Thyroid gland (tissue), 4 donors: ENCODE data around the gene ZNF813. TPM values are rescaled to one million over a fixed set of nuclear protein-coding genes. Genes with fewer than 3 reads are reported as not detected.
A peak's percentile ranks its signal among the peaks of the same experiment; 100 is the strongest.

Experiments used
- DNase-seq, 2 donors: peaks; one replicate each; pipeline ENCODE4 v3.0.0-alpha.2; 2019
- H3K27ac ChIP-seq, 3 donors: fragments of 200-600 bp; sonication (generic); 1 replicate in 2 of 3; 2 replicates in 1 of 3; pipeline ENCODE4 v1.5.1; 2016 to 2019; ENCODE audit warnings: mild to moderate bottlenecking in 1 of 3, moderate library complexity in 1 of 3
- H3K27me3 ChIP-seq: fragments of 200-600 bp; sonication (generic); one replicate; pipeline ENCODE4 v1.5.1; 2019
- H3K36me3 ChIP-seq, 2 donors: fragments of 200-600 bp; sonication (generic); one replicate each; pipeline ENCODE4 v1.5.1; 2016 to 2019
- H3K4me1 ChIP-seq, 2 donors: fragments of 200-600 bp; sonication (generic); one replicate each; pipeline ENCODE4 v1.5.1; 2017 to 2019
- H3K4me3 ChIP-seq, 3 donors: fragments of 200-600 bp; sonication (generic); replicated peaks in 1 of 3; 1 replicate in 2 of 3; 2 replicates in 1 of 3; pipeline ENCODE4 v1.5.1; 2016; ENCODE audit warnings: mild to moderate bottlenecking in 1 of 3
- H3K9me3 ChIP-seq: fragments of 200-600 bp; sonication (generic); one replicate; pipeline ENCODE4 v1.5.1; 2017
- POLR2A ChIP-seq, 2 donors: fragments of 450-650 bp; IDR thresholded peaks; one replicate each; pipeline ENCODE4 v1.6.1; 2017; ENCODE audit warnings: antibody characterized with exemption in 2 of 2, mild to moderate bottlenecking in 2 of 2, moderate library complexity in 1 of 2
- WGBS, 2 donors: methylation state at CpG; one replicate each; pipeline ENCODE4 v1.1.5; 2017; 5-methylcytosine and 5-hydroxymethylcytosine counted together
- intact Hi-C: fragments of 100-400 bp; cut with DNase I; formaldehyde crosslinking; loops from one replicate; pipeline ENCODE4 v1.15.1; 2023
- total RNA-seq, 4 donors: library from RNA; depleted of rRNA; stranded (reverse); fragments of >200 nt; gene quantifications; one replicate each; pipeline ENCODE4 v1.2.3, GENCODE V29; 2016
- TF ChIP-seq, protein P1 (sequence below), 6 experiments: fragments of 200-600 bp in 3 of 6; fragments of 450-650 bp in 3 of 6; sonication (generic) in 3 of 6; IDR thresholded peaks; one replicate each; pipeline ENCODE4 v1.5.1; 2016 to 2019; ENCODE audit warnings: antibody characterized with exemption in 6 of 6, mild to moderate bottlenecking in 2 of 6, inconsistent platforms in 1 of 6, moderate library complexity in 1 of 6

The ZNF813 gene
- total RNA-seq, 4 donors from 2014 or later, result 4.3 to 7.5 (median 5.4) TPM

- no peak overlapping the region for H3K4me3 ChIP-seq
- no peaks in the 10 kb centered on the region for H3K36me3 ChIP-seq
- no peak for DNase-seq
- H3K9me3 ChIP-seq, result no peaks in the 10 kb centered on the region
- TF ChIP-seq, protein P1, sequence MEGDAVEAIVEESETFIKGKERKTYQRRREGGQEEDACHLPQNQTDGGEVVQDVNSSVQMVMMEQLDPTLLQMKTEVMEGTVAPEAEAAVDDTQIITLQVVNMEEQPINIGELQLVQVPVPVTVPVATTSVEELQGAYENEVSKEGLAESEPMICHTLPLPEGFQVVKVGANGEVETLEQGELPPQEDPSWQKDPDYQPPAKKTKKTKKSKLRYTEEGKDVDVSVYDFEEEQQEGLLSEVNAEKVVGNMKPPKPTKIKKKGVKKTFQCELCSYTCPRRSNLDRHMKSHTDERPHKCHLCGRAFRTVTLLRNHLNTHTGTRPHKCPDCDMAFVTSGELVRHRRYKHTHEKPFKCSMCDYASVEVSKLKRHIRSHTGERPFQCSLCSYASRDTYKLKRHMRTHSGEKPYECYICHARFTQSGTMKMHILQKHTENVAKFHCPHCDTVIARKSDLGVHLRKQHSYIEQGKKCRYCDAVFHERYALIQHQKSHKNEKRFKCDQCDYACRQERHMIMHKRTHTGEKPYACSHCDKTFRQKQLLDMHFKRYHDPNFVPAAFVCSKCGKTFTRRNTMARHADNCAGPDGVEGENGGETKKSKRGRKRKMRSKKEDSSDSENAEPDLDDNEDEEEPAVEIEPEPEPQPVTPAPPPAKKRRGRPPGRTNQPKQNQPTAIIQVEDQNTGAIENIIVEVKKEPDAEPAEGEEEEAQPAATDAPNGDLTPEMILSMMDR (IDR thresholded peaks at IDR 0.05), result no peak
- no peak for TF ChIP-seq POLR2A (IDR thresholded peaks at IDR 0.05)
- peaks cover 7 to 11% of the 10 kb centered on the region in 2 donors for H3K4me1 ChIP-seq
- H3K27ac ChIP-seq, result no peak overlapping the region
- no peaks in the 10 kb centered on the region for H3K27me3 ChIP-seq
- WGBS, 2 donors, result 74 to 85% methylated on average over 5 of the region's 5 CpGs
- intact Hi-C loops, result loop anchor here (10.0 kb wide), 1 partner anchor 82 kb away; the partner anchor contains the start of gene ZNF761
These were observed 49.7 kb downstream of the ZNF813 start for GRCh38 chr19:53517114-53517741.

GRCh38 chr19:53518121-53518520 lies 50.6 kb downstream of the ZNF813 start:
- intact Hi-C loops, result loop anchor here (10.0 kb wide), 1 partner anchor 83 kb away; the partner anchor contains the start of gene ZNF761
- Histone ChIP-seq H3K9me3 (no peaks in the 10 kb centered on the region), H3K27me3 (no peaks in the 10 kb centered on the region), H3K4me1 (peaks cover 7 to 11% of the 10 kb centered on the region in 2 donors), H3K27ac (no peak overlapping the region), H3K36me3 (no peaks in the 10 kb centered on the region), H3K4me3 (no peak overlapping the region)
- DNase-seq, result no peak
- TF ChIP-seq POLR2A (IDR thresholded peaks at IDR 0.05), result no peak
- TF ChIP-seq, protein P1 (IDR thresholded peaks at IDR 0.05), result no peak
- 83 to 87% methylated on average over 4 of the region's 4 CpGs for WGBS, 2 donors

DNA sequence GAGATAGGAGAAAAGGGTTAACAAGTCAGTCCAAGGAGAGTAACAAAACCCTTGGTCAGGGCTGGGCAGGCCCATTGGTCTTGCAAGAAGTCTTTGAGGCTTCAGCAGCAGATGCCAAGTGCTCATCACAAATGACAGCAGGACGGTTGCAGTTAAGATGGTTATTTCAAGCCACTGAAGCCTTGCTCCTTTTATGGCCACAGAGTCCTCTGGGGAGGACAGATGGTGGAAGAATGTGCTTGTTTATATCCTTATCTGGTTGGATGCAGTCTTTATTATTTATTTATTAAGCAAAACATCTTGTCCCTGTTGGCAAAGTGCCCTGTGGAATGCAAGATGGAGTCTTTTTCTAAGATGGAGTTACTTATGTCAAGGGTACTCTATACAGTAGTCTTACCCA lies 51.2 kb downstream of the ZNF813 start:
- intact Hi-C loops, result loop anchor here (10.0 kb wide), 1 partner anchor 84 kb away; the partner anchor contains the start of gene ZNF761

DNA sequence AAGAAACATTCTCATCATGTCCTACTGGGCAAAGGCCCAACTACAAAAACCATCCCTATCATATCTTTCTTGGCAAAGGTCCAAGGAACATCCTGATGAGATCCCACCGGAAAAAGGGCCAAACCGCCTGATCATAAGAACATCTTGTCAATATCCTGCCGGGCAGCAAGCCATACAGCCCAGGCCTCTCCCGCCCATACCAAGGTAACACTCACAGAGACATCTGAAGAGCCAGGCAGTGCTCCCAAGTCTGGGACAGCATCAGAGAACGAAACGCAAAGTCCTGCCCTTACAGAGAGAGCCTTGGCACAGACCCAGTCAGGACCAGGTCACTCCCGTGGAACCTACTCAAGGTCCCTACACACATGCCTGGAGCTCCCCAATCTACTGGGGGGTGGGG lies 51.9 kb downstream of the ZNF813 start:
- Histone ChIP-seq H3K4me1 (peaks cover 7 to 11% of the 10 kb centered on the region in 2 donors), H3K4me3 (no peak overlapping the region), H3K36me3 (no peaks in the 10 kb centered on the region), H3K9me3 (no peaks in the 10 kb centered on the region), H3K27ac (no peak overlapping the region), H3K27me3 (no peaks in the 10 kb centered on the region)
- intact Hi-C loops, result loop anchor here (10.0 kb wide), 1 partner anchor 85 kb away; the partner anchor contains the start of gene ZNF761
- no peak for TF ChIP-seq POLR2A (IDR thresholded peaks at IDR 0.05)
- TF ChIP-seq, protein P1 (IDR thresholded peaks at IDR 0.05), result no peak
- DNase-seq, result peak in 1 of 2 donors; percentile 10
- 74 to 88% methylated on average over 7 of the region's 7 CpGs for WGBS, 2 donors

More for the DNA sequence above, 51.2 kb downstream of the ZNF813 start:
- H3K27ac ChIP-seq, result no peak overlapping the region
- 50 to 59% methylated on average over 1 of the region's 1 CpG for WGBS, 2 donors
- TF ChIP-seq, protein P1 (IDR thresholded peaks at IDR 0.05), result no peak
- TF ChIP-seq POLR2A (IDR thresholded peaks at IDR 0.05), result no peak
- H3K4me3 ChIP-seq, result no peak overlapping the region
- no peak for DNase-seq
- peaks cover 7 to 11% of the 10 kb centered on the region in 2 donors for H3K4me1 ChIP-seq
- H3K9me3 ChIP-seq, result no peaks in the 10 kb centered on the region
- no peaks in the 10 kb centered on the region for H3K27me3 ChIP-seq
- no peaks in the 10 kb centered on the region for H3K36me3 ChIP-seq

DNA sequence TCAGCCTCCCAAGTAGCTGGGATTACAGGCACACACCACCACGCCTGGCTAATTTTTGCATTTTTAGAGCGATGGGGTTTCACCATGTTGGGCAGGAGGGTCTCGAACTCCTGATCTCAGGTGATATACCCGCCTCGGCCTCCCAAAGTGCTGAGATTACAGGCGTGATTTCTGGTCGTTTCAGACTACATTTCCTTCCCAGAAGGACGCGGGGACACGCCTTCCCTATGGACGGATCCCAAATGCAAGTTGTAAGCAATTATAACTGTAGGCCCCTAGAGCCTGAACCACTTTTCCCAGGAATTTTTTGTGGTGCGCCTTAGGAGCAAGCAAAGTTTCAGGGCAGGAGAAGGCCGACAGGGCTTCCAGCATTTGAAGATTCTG lies 52.6 kb downstream of the ZNF813 start:
- no peak for TF ChIP-seq POLR2A (IDR thresholded peaks at IDR 0.05)
- TF ChIP-seq, protein P1 (IDR thresholded peaks at IDR 0.05), result no peak
- WGBS, 2 donors, result 65 to 71% methylated on average over 12 to 13 of the region's 13 CpGs

More for the DNA sequence above, 52.6 kb downstream of the ZNF813 start:
- no peaks in the 10 kb centered on the region for H3K36me3 ChIP-seq
- peaks cover 7 to 11% of the 10 kb centered on the region in 2 donors for H3K4me1 ChIP-seq
- peak in 1 of 2 donors; percentile 8 for DNase-seq
- intact Hi-C loops, result no loop called here
- peak overlapping the region; percentile 66 to 81 (median 73) for H3K27ac ChIP-seq
- no peaks in the 10 kb centered on the region for H3K9me3 ChIP-seq
- H3K27me3 ChIP-seq, result no peaks in the 10 kb centered on the region
- H3K4me3 ChIP-seq, result peak overlapping the region in 2 of 3 donors; percentile 11 to 40
